Measurements from ENCODE around the gene ATF6B. TPM values are rescaled to one million over a fixed set of nuclear protein-coding genes. Genes with fewer than 3 reads are reported as not detected.
A peak's percentile ranks its signal among the peaks of the same experiment; 100 is the strongest.

ATF6B gene
- total and polyA plus RNA-seq, 2 experiments from 2014 or later, result 37.9 to 43.7 TPM

GRCh38 chr6:32129297-32130088 is 1.4 kb upstream of the ATF6B start:
- no peak for DNase-seq (ENCODE audit: low spot score)
- H2AFZ ChIP-seq, result peak overlapping the region; percentile 50
- H3K4me2 ChIP-seq, result peak overlapping the region; percentile 88
- TF ChIP-seq EZH2phosphoT487 (IDR thresholded peaks at IDR 0.05; ENCODE audit: low read depth, severe bottlenecking, unreplicated experiment) (no peak), CTCF (IDR thresholded peaks at IDR 0.05; ENCODE audit: poor library complexity) (no peak), EZH2 (IDR thresholded peaks at IDR 0.05; ENCODE audit: borderline replicate concordance) (no peak)
- peaks cover 16% of the 10 kb centered on the region for H3K4me1 ChIP-seq (ENCODE audit: insufficient read depth)
- H3K79me2 ChIP-seq, result peaks cover 35% of the 10 kb centered on the region
- peak overlapping the region; percentile 82 for H3K27ac ChIP-seq
- H3K9me2 ChIP-seq (replicated peaks; ENCODE audit: insufficient read depth), result no peaks in the 10 kb centered on the region
- no peaks in the 10 kb centered on the region for H3K36me3 ChIP-seq (replicated peaks; ENCODE audit: insufficient read depth, low read depth)
- H3K9me3 ChIP-seq (ENCODE audit: low read depth), result no peaks in the 10 kb centered on the region
- H4K20me1 ChIP-seq (ENCODE audit: insufficient read depth, poor library complexity, severe bottlenecking), result no peaks in the 10 kb centered on the region
- H3K4me3 ChIP-seq, result peak overlapping the region; percentile 50
- H3K27me3 ChIP-seq, result no peaks in the 10 kb centered on the region
- 39% methylated on average over 22 of the region's 22 CpGs for whole genome bisulfite sequencing (ENCODE audit: low lambda C conversion rate, missing lambda C conversion rate)

GRCh38 chr6:32128751-32129296 is 778 bp upstream of the ATF6B start:
- H3K27ac ChIP-seq, result peak overlapping the region; percentile 82
- WGBS (ENCODE audit: low lambda C conversion rate, missing lambda C conversion rate), result 91% methylated on average over 13 of the region's 13 CpGs
- peak overlapping the region; percentile 88 for H3K4me2 ChIP-seq

GRCh38 chr6:32127409-32127716 is 683 bp downstream of the ATF6B start:
- DNase-seq (ENCODE audit: low spot score), result no peak
- Histone ChIP-seq H3K4me2 (peak overlapping the region; percentile 92), H3K4me1 (ENCODE audit: insufficient read depth) (peaks cover 16% of the 10 kb centered on the region), H2AFZ (peak overlapping the region; percentile 57), H3K36me3 (replicated peaks; ENCODE audit: insufficient read depth, low read depth) (no peaks in the 10 kb centered on the region), H3K27me3 (no peaks in the 10 kb centered on the region), H3K9me2 (replicated peaks; ENCODE audit: insufficient read depth) (no peaks in the 10 kb centered on the region), H3K4me3 (peak overlapping the region; percentile 63), H3K27ac (peak overlapping the region; percentile 95), H3K9me3 (ENCODE audit: low read depth) (no peaks in the 10 kb centered on the region), H4K20me1 (ENCODE audit: insufficient read depth, poor library complexity, severe bottlenecking) (no peaks in the 10 kb centered on the region), H3K79me2 (peaks cover 41% of the 10 kb centered on the region)
- WGBS (ENCODE audit: low lambda C conversion rate, missing lambda C conversion rate), result 10% methylated on average over 9 of the region's 9 CpGs
- TF ChIP-seq EZH2phosphoT487 (IDR thresholded peaks at IDR 0.05; ENCODE audit: low read depth, severe bottlenecking, unreplicated experiment), result no peak
- TF ChIP-seq EZH2 (IDR thresholded peaks at IDR 0.05; ENCODE audit: borderline replicate concordance), result no peak
- TF ChIP-seq CTCF (IDR thresholded peaks at IDR 0.05; ENCODE audit: poor library complexity), result no peak

More at GRCh38 chr6:32128751-32129296, 778 bp upstream of the ATF6B start:
- Histone ChIP-seq H3K4me3 (peak overlapping the region; percentile 50), H3K79me2 (peaks cover 39% of the 10 kb centered on the region), H4K20me1 (ENCODE audit: insufficient read depth, poor library complexity, severe bottlenecking) (no peaks in the 10 kb centered on the region), H3K4me1 (ENCODE audit: insufficient read depth) (peaks cover 16% of the 10 kb centered on the region), H3K9me2 (replicated peaks; ENCODE audit: insufficient read depth) (no peaks in the 10 kb centered on the region), H2AFZ (no peak overlapping the region), H3K27me3 (no peaks in the 10 kb centered on the region), H3K36me3 (replicated peaks; ENCODE audit: insufficient read depth, low read depth) (no peaks in the 10 kb centered on the region), H3K9me3 (ENCODE audit: low read depth) (no peaks in the 10 kb centered on the region)
- no peak for TF ChIP-seq CTCF (IDR thresholded peaks at IDR 0.05; ENCODE audit: poor library complexity)
- TF ChIP-seq EZH2phosphoT487 (IDR thresholded peaks at IDR 0.05; ENCODE audit: low read depth, severe bottlenecking, unreplicated experiment), result no peak
- no peak for TF ChIP-seq EZH2 (IDR thresholded peaks at IDR 0.05; ENCODE audit: borderline replicate concordance)
- DNase-seq (ENCODE audit: low spot score), result no peak
